GM18868 (cell line): ENCODE results near the gene HNRNPD.
"Not testable (repeated sequence)": the region's sequence is repeated elsewhere in the genome, so short reads cannot be mapped to it uniquely, and the experiment has no call there.

Experiments used
- ATAC-seq: cut with Tn5 transposase; IDR thresholded peaks from one replicate; pipeline ENCODE4 v1.9.1; 2021; ENCODE audit warnings: mild to moderate bottlenecking, moderate library complexity; ENCODE audit not compliant: unreplicated experiment

Gene HNRNPD

GRCh38 chr4:82372517-82373485 lies 990 bp downstream of the HNRNPD start:
- peak; percentile 25 for ATAC-seq

DNA sequence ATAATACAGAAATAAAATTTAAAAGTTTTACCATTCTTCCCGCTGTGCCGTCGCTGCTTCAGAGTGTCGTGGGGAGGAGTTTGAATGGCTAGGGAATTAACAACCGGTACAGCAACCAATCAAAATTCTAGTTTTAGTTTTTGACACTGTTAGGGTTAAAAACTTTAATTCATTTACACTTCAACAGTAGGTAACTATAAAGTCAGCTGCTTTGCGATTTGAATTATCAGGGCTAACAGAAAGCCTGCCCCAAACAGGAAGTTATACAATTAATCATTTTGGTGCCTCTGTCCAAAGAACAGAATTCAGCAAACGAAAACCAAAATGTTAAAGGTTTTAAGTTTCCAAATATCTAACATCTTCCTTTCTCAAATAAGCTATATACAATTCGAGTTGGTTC lies 2.3 kb downstream of the HNRNPD start:
- no peak for ATAC-seq

- no peak for ATAC-seq
Observed at GRCh38 chr4:82367438-82368097, 6.2 kb downstream of the HNRNPD start.

- not testable (repeated sequence) for ATAC-seq
Observed at GRCh38 chr4:82366431-82366830, 7.4 kb downstream of the HNRNPD start.

GRCh38 chr4:82363896-82364487 lies 9.8 kb downstream of the HNRNPD start:
- no peak for ATAC-seq

DNA sequence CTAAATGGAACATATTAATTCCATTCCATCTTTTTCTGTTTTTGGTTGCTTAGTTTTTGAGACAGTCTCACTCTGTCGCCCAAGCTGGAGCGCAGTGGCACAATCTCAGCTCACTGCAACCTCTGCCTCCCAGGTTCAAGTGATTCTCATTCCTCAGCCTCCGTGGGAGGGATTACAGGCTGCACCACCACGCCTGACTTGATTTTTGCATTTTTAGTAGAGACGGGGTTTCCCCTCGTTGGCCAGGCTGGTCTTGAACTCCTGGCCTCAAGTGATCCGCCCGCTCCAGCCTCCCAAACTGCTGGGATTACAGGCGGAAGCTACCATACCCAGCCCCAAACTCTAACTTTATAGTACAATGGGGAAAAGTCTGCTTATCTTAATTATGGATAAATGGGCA lies 11.2 kb downstream of the HNRNPD start:
- peak; percentile 45 for ATAC-seq

- ATAC-seq, result peak; percentile 47
Observed at GRCh38 chr4:82360298-82361177, 13.3 kb downstream of the HNRNPD start.

DNA sequence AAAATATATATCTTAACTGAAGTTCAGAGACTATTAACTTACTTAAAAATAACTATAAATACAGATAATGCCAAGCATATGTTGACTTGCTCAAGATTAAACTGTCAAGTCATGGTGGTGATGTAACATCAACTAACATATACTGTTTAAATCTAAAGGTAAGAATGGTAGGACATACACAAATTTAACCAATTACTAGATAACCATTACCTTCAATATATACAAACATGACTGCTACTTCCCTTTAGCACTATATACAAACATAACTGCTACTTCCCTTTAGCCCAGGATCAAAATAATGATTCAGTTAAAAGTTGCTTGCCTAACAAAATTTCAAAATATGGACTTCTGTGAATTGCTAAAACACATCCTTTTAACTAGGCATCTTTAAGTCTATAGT lies 14.9 kb downstream of the HNRNPD start:
- ATAC-seq, result no peak

DNA sequence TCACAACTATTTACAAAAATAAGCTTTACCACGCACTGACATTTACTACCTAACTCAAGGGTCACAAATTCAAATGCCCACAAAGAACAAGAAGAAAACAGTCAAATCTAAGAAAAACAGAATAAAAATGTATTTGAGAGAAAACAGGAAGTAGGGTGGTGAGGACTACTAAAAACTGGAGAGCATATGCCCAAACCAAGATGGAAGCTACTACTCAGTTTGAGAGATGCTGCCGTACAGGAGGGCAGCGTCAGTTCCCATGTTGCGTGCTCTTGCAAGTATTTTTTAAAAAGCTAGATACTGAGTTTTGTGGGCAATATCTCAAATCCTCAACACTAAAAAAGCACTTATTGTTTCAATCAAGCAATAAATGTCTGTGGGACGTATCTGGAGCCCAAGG lies 16.2 kb downstream of the HNRNPD start:
- ATAC-seq, result no peak

GRCh38 chr4:82354788-82355187 lies 19.0 kb downstream of the HNRNPD start:
- ATAC-seq, result no peak

- ATAC-seq, result peak; percentile 59
Observed at GRCh38 chr4:82352825-82353366, 20.9 kb downstream of the HNRNPD start.

- no peak for ATAC-seq
Observed at GRCh38 chr4:82352118-82352824, 21.5 kb downstream of the HNRNPD start.

DNA sequence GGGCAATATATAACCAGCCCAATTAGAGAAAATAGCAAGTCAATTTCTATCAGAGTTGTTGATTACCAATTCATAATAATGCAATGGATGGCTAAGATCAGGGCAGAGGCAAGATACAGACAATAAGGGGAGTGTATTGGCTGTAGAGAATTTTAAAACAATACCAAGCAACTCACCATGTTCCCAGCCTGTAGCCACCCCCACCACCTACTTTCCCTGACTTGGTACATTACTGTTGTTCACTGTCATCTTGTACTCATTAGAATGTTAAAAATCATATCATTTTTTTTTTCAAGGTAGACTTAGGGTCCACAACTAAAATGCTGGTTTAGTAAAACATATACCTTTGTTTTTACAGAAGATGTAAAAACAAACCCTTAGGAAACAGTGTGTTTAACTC lies 27.7 kb downstream of the HNRNPD start:
- no peak for ATAC-seq

GRCh38 chr4:82335043-82335442 lies 38.7 kb downstream of the HNRNPD start:
- no peak for ATAC-seq

- not testable (repeated sequence) for ATAC-seq
Observed at GRCh38 chr4:82333641-82334040, 40.1 kb downstream of the HNRNPD start.

GRCh38 chr4:82331814-82332213 lies 42.0 kb downstream of the HNRNPD start:
- no peak for ATAC-seq

DNA sequence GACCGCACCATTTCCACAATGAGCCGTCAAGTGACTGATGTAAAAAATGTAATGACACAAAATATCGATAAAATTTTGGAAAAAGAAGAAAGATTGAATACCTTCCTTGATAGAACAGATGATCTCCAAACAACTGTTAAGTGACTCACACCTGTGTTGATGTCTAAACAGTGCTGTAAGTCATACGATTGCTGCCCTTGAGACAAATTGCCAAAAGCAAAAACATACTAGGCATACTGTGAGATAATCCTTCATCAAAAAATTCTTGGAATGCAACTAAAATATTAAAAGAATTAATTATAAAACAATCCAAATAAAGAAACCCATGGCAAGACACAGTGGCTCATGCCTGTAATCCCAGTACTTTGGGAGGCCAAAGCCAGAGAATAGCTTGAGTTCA lies 53.4 kb downstream of the HNRNPD start:
- ATAC-seq, result no peak

DNA sequence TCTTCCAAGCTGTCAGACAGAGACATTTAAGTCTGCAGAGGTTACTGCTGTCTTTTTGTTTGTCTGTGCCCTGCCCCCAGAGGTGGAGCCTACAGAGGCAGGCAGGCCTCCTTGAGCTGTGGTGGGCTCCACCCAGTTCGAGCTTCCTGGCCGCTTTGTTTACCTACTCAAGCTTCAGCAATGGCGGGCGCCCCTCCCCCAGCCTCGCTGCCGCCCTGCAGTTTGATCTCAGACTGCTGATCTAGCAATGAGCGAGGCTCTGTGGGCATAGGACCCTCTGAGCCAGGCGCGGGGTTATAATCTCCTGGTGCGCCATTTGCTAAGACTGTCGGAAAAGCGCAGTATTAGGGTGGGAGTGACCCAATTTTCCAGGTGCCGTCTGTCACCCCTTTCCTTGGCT lies 70.7 kb downstream of the HNRNPD start:
- ATAC-seq, result not testable (repeated sequence)
